Activated B cell treated with CpG ODN at 0.5 μM for 24 hours (primary cell): ENCODE results near the gene FARS2. TPM values are rescaled to one million over a fixed set of nuclear protein-coding genes. Genes with fewer than 3 reads are reported as not detected.
A peak's percentile ranks its signal among the peaks of the same experiment; 100 is the strongest.

Source experiments
- ATAC-seq: fragments of 200-7000 bp; cut with Tn5 transposase; one replicate; pipeline ENCODE4 v1.10.0; 2021; ENCODE audit warnings: low read depth, mild to moderate bottlenecking, moderate library complexity
- CTCF ChIA-PET: fragments of 350-600 bp; sonication (Branson Sonifier 250); formaldehyde crosslinking; loops from one replicate; lab custom pipeline; 2021; ENCODE audit warnings: antibody characterized with exemption; lab: Charles Lee
- POLR2A ChIA-PET: fragments of 350-600 bp; sonication (Branson Sonifier 250); formaldehyde crosslinking; loops from one replicate; lab custom pipeline; 2021; ENCODE audit warnings: antibody characterized with exemption; lab: Charles Lee
- DNase-seq: peaks from one replicate; pipeline ENCODE4 v3.0.0; 2022
- H3K27ac Mint-ChIP-seq: one replicate; pipeline ENCODE4 v1.8.0; 2020; ENCODE audit warnings: mixed read lengths
- H3K27me3 Mint-ChIP-seq: one replicate; pipeline ENCODE4 v1.8.0; 2021; ENCODE audit warnings: mixed read lengths
- H3K36me3 Mint-ChIP-seq: one replicate; pipeline ENCODE4 v1.8.0; 2021; ENCODE audit warnings: low read depth, mixed read lengths
- H3K4me1 Mint-ChIP-seq: one replicate; pipeline ENCODE4 v1.8.0; 2021; ENCODE audit warnings: mixed read lengths
- H3K4me3 Mint-ChIP-seq: one replicate; pipeline ENCODE4 v1.8.0; 2020; ENCODE audit warnings: mild to moderate bottlenecking, mixed read lengths
- H3K9me3 Mint-ChIP-seq: one replicate; pipeline ENCODE4 v1.8.0; 2020; ENCODE audit warnings: mixed read lengths
- CTCF ChIP-seq: fragments of 200-600 bp; IDR thresholded peaks from one replicate; pipeline ENCODE4 v1.8.0; 2022; ENCODE audit warnings: antibody characterized with exemption, mild to moderate bottlenecking
- intact Hi-C: fragments of 100-400 bp; cut with micrococcal nuclease; formaldehyde crosslinking; loops from one replicate; pipeline ENCODE4 v1.15.1; 2024
- total RNA-seq: library from RNA; stranded (reverse); gene quantifications from 2 replicates; pipeline ENCODE4 v1.2.3, GENCODE V29; 2022

The FARS2 gene
- total RNA-seq, 1 donor from 2014 or later, result 32.7 TPM

GRCh38 chr6:5390177-5390576 lies 128.9 kb downstream of the FARS2 start:
- ATAC-seq (no peak), DNase-seq (no peak)
- intact Hi-C loops, result no loop called here
- no peak for TF ChIP-seq CTCF
- H3K4me1 Mint-ChIP-seq, result no peaks in the 10 kb centered on the region
- H3K9me3 Mint-ChIP-seq, result no peaks in the 10 kb centered on the region
- ChIA-PET CTCF (no interaction called here), POLR2A (no interaction called here)
- H3K4me3 Mint-ChIP-seq, result no peak overlapping the region
- no peaks in the 10 kb centered on the region for H3K27me3 Mint-ChIP-seq
- H3K36me3 Mint-ChIP-seq, result no peaks in the 10 kb centered on the region
- H3K27ac Mint-ChIP-seq, result no peak overlapping the region

GRCh38 chr6:5394280-5394679 lies 133.0 kb downstream of the FARS2 start:
- DNase-seq (no peak), ATAC-seq (no peak)
- Mint-ChIP-seq H3K27me3 (no peaks in the 10 kb centered on the region), H3K36me3 (no peaks in the 10 kb centered on the region), H3K4me1 (peaks cover 2% of the 10 kb centered on the region), H3K9me3 (no peaks in the 10 kb centered on the region), H3K27ac (no peak overlapping the region), H3K4me3 (no peak overlapping the region)
- CTCF ChIA-PET, result no interaction called here
- intact Hi-C loops, result no loop called here
- POLR2A ChIA-PET, result no interaction called here
- TF ChIP-seq CTCF, result no peak

GRCh38 chr6:5395719-5396118 lies 134.4 kb downstream of the FARS2 start:
- ChIA-PET POLR2A (no interaction called here), CTCF (interaction anchor here (0.7 kb wide), 1 partner anchor 252 kb away, joined by 3 read pairs; no protein-coding TSS in a partner anchor)
- intact Hi-C loops, result no loop called here
- no peak for ATAC-seq
- H3K9me3 Mint-ChIP-seq, result no peaks in the 10 kb centered on the region
- H3K4me1 Mint-ChIP-seq, result peaks cover 2% of the 10 kb centered on the region
- H3K36me3 Mint-ChIP-seq, result no peaks in the 10 kb centered on the region
- H3K27me3 Mint-ChIP-seq, result no peaks in the 10 kb centered on the region
- H3K27ac Mint-ChIP-seq, result no peak overlapping the region
- no peak overlapping the region for H3K4me3 Mint-ChIP-seq
- TF ChIP-seq CTCF, result no peak
- no peak for DNase-seq

GRCh38 chr6:5398530-5398929 lies 137.2 kb downstream of the FARS2 start:
- Mint-ChIP-seq H3K4me3 (no peak overlapping the region), H3K9me3 (peaks cover 5% of the 10 kb centered on the region), H3K27ac (no peak overlapping the region), H3K4me1 (peaks cover 2% of the 10 kb centered on the region), H3K36me3 (peaks cover 2% of the 10 kb centered on the region), H3K27me3 (no peaks in the 10 kb centered on the region)
- DNase-seq (no peak), ATAC-seq (peak; percentile 87)
- ChIA-PET POLR2A (no interaction called here), CTCF (interaction anchor here (0.7 to 1.6 kb wide), 7 partner anchors 10 to 257 kb away, joined by 3 to 14 read pairs (median 3); no protein-coding TSS in a partner anchor)
- intact Hi-C loops, result loop anchor here (1.0 to 2.0 kb wide), 5 partner anchors 95 to 341 kb away; partner anchors contain the start of genes FARS2 and LYRM4
- TF ChIP-seq CTCF, result no peak

- POLR2A ChIA-PET, result no interaction called here
Measured at GRCh38 chr6:5399391-5399790, 138.1 kb downstream of the FARS2 start.

More at GRCh38 chr6:5399391-5399790, 138.1 kb downstream of the FARS2 start:
- H3K27me3 Mint-ChIP-seq, result no peaks in the 10 kb centered on the region
- no peak overlapping the region for H3K27ac Mint-ChIP-seq
- ATAC-seq, result no peak
- TF ChIP-seq CTCF, result no peak
- intact Hi-C loops, result loop anchor here (2.0 kb wide), 2 partner anchors 139 to 185 kb away; partner anchors contain the start of genes FARS2 and LYRM4
- peaks cover 5% of the 10 kb centered on the region for H3K9me3 Mint-ChIP-seq
- no peak overlapping the region for H3K4me3 Mint-ChIP-seq
- CTCF ChIA-PET, result interaction anchor here (1.6 kb wide), 1 partner anchor 256 kb away, joined by 14 read pairs; no protein-coding TSS in a partner anchor
- H3K36me3 Mint-ChIP-seq, result peaks cover 2% of the 10 kb centered on the region
- no peak for DNase-seq
- H3K4me1 Mint-ChIP-seq, result peaks cover 2% of the 10 kb centered on the region
